Limb (tissue), 2 donors: Measurements from ENCODE around the gene CLCN6.

Source experiments
- DNase-seq, 2 donors: peaks; one replicate each; pipeline ENCODE4 v3.0.0-alpha.2; 2016; ENCODE audit errors: extremely low spot score in 2 of 2

Gene CLCN6

DNA sequence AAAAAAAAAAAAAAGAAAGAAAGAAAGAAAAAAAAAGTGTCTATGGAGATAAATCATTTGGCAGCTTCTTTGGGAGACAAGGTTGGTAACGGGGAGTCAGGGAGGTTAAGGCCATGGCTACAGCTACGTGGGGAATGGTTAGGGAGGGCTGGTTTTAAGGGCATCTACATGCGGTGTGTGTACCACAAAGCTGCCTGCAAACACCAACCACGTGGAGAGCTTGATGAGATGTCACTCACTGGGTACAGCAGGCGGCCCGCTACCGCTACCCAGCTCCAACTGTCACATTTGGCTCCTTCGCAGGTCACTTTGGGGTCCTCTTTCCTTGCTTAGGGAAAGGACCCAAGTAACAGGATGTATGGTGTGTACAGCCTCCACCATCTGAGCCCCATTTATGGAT is 48.5 kb downstream of the CLCN6 start:
- DNase-seq, result no peak

DNA sequence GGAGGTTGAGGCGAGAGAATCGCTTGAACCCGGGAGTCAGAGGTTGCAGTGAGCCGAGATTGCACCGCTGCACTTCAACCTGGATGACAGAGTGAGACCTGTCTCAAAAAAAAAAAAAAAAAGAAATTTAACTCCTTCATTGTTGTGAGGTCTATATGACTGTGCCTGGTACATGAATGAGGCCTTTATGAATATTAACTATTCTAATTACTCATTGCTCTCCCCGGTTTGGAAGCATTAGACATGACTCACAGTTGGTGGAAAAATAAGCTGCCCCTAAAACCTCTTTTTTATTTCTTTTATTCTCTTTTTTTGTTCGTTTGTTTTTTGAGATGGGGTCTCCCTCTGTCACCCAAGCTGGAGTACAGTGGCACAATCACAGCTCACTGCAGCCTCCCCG is 49.4 kb downstream of the CLCN6 start:
- DNase-seq, result no peak

DNA sequence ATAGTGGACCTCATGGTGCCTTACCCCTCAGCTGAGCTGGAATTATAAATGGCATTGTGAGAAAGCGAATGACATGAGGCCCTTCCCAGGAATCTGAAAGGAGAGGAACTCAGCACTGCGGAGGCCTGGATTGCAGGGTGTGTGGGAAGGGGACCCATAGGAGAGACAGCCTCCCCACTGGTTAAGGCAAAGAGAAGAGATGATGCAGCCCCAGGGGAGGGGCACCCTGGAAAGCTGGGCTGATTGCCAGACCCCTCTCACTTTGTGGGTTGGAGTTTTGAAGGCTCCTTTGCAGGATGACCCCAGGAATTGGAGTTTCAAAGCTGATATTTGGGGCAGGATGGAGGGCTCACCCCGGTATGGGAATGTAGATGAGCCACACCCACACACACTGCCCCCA is 50.7 kb downstream of the CLCN6 start:
- no peak for DNase-seq

DNA sequence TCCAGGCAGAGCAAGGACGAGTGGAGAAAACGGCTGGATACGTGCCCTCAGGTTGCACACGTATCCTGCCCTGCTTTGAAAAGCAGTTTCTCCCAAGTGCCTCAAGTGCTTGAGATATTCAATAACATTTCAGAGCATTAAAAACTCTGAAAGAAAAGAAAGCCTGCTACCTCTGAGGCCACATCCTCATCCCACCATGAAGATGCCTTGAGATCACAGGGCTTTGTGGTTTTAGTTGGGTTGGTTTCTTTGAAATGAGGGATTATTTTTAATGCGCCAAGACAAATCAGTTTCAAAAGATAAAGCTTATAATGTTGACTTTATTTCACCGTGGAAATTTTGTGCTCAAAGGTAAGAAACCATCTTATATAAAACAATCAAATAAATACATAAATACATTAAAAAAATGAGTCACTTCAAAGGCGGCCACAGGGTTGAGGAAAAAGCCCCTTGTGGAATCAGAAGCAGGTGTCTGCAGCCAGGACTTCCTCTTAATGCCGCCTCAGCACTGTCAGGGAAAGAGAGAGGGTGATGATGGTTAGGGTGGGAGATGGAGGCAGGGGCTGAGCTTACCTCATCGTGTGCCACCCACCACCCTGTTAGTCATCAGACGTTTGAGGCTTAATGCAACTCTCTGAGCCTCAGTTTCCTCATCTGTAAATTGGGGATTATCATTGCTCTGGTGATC is 51.3 kb downstream of the CLCN6 start:
- DNase-seq, result no peak

DNA sequence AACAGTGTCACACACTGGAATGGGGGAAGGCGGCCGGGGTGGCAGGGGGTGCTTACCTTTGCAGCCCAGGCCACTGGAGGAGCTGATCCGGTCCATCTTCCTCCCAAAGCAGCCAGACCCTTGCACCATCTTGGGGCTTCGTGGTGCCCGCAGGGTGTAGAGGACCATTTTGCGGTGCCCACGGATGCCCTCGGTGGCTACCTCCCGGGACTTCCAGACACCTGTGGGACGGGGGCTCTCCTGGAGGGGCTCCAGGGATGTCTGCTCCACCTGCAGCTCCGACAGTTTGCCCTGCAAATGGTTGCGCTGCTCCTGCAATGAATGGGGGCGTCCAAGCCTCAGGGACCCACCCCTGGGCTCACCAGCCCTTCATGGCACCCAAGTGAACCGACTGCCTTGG is 52.2 kb downstream of the CLCN6 start:
- no peak for DNase-seq

DNA sequence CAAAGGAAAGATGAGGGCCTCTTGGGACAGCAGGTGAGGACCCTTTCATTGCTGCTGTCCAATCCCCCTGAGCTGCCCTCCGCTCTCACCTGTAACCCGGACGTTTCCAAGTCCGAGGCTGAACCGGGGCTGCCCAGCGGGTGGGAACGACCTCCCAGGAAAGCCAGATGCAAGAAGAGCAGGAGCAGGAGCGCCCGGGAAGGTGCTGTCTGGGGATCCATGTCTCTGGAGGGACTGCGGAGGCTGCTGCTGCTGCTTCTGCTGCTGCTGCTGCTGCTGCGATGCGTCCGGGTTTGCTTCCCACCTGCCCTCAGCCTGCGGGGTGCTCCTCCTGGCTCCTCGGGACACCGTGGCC is 52.6 kb downstream of the CLCN6 start, which contains the start of gene NPPB:
TSS of gene NPPB (minus strand) at position 333 of the 355 bp plus-strand sequence. CDS start at position 221, 112 bp downstream.
- no peak for DNase-seq

DNA sequence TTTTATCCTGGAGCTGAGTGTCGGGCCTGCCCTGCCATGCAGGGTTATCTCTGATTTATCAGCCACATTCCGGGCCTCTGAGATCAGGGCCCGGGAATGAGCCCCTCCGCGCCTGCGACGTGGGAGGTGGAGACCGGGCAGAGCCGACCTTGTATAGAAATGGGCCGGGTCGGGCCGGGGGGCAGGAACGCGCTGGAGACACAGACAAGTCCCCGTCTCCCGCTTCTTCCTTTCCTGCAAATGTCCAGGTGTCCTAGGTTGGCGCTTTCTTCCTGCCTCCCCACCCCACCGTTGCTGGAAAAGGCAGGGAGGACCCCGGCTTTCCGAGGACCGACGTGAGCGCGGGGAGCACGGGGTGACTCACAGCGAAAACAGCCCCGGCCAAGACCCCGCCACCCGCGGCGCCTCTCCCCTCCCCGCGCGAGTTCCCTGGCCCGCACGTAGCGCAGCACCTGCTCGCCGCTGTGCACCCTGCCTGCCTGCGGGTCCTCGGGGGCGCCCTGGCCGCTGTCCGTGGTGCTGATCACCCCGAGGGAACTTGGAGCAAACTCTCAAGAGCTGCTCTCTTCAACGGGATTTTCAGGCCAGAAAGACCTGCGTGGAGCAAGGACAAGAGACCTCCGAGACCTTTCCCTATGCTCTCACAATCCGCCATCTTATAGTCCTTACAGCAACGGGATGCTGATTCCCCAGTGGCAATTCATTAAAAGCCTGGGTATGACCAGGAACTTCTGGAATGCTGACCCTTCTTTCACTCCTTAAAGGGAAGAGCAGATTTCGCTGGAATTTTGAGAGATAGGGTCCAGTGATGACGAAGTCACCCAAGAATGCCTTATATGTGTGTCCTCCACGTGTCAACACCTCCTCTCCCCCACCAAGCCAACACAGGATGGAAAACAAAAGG is 53.2 kb downstream of the CLCN6 start:
- peak in 1 of 2 donors; percentile 82 for DNase-seq

DNA sequence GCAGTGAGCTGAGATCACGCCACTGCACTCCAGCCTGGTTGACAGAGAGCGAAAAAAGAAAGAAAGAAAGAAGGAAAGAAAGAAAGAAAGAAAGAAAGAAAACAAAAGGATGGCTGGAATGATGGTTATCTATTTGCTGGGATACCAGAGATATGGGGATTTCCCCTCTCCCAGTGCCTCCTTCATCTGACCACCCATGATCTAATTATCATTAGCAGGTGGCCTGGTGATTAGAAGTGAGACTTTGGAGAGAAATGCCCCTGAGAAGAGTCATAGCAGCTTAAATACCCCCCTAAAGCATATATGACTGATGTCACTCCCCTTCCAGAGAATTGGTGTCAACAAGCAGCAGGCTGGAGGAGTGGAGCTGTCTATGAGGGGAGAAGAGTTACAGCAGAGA is 54.1 kb downstream of the CLCN6 start:
- DNase-seq, result no peak

DNA sequence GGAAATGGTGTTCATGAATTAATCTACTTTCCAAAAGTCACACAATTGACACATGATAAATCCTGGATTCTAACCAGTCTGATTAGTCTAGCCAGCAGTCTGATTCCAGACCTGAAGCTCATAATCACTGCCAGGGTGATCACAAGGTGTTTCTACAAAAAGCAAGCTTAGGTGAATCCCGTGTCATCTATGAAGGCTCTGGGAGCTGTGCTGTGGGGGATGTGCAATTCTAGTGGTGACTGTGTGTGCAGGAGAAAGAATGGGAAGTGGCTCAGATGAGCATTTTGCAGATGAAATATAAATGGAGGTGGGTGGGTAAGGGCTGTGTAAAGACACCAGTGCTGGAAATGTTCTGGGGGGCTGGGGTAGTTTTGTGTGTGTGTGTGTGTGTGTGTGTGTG is 54.6 kb downstream of the CLCN6 start:
- DNase-seq, result no peak

DNA sequence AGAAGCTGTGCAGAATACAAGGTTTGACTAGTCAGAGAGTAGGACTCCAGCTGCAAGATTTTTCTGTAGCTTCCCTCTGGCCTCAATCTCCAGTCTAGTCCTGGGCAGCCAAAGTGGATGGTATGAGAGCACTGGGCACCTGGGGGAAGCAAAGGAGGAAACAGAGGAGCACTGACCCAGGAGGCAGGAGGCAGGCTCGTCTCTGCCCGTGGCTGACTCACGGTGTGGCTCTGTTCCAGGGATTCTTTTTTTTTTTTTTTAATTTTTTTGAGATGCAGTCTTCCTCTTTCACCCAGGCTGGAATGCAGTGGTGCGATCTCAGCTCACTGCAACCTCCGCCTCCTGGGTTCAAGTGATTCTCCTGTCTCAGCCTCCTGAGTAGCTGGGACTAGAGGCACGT is 56.9 kb downstream of the CLCN6 start:
- DNase-seq, result no peak

DNA sequence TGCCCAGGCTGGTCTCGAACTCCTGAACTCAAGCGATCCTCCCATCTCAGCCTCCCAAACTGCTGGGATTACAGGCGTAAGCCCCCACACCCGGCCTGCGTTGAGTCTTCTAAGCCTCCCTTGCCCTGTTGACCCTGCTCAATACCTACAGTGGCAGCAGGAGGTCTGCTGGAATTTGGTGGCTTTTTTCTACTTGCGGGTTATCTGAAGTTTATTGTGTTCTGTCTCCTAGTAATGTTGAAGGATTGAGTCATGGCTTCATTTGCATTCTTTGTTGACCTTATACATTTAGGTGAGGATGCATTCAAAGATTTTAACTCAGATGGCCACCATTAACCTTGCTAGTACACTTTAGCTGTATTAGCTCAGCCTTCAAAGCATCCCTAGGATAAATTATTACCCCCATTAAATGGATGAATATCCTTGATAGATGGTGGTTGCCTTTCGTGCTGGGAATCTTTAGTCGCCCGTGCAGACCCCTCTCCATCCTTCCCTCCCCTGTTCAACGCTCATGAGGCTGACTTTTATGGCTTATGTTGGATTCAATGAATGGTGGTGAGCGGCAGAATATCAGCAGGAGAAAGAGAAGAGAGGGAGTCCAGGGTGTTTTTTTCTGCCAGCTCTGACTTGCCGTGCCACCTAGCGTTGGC is 62.5 kb downstream of the CLCN6 start:
- no peak for DNase-seq

DNA sequence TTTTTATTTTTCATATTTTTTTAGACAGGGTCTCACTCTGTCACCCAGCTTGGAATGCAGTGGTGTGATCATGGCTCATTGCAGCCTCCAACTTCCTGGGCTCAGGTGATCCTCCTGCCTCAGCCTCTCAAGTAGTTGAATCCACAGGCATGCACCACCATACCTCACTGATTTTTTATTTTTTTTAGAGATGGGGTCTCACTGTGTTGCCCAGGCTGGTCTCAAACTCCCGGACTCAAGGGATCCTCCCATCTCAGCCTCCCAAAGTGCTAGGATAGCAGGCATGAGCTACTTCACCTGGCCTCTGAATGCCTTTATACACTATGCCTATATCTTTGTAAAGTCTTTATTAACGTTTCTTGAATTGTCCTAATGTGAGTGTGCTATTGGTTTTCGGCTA is 63.1 kb downstream of the CLCN6 start:
- DNase-seq, result no peak

DNA sequence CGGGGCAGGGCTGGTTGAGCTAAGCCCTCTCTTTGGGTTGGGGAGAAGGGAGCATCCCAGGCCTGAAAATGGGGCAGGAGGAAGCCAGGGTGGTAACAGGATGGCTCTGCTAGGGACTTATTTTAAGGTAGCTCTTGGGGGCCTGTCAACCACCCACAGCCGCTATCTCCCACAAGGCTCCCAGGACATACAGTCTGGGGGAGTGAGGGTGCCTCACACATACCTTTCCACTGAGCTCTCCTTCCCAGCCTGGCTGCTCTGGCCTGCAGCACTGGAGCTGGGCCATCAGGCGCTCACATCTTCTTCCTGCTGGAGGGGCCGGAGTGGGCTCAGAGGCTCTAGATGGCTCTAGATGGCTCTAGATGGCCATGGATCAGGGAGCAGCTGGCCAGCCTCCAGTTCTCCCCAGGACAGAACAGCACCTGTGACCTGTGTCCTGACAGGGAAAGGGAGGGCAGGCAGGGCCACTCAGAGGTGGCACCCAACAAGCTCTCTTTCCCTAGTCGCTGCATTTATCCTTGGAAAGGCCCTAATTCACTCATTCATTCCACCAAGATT is 63.7 kb downstream of the CLCN6 start:
- DNase-seq, result no peak

DNA sequence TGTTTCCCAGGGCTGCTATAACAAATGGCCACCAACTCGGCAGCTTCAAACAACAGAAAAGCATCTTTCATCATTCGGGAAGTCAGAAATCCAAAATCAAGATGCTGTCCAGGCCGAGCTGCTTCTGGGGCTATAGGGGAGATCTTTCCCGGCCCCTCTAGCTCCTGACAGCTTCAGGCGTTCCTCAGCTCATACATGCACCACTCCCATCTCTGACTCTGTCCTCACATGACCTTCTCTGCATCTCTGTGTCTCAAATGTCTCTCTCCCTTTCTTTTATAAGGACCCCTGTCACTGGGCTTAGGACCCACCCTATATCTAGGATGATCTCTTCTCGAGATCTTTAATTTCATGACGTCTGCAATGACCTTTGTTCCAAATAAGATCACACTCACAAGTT is 66.6 kb downstream of the CLCN6 start:
- no peak for DNase-seq

DNA sequence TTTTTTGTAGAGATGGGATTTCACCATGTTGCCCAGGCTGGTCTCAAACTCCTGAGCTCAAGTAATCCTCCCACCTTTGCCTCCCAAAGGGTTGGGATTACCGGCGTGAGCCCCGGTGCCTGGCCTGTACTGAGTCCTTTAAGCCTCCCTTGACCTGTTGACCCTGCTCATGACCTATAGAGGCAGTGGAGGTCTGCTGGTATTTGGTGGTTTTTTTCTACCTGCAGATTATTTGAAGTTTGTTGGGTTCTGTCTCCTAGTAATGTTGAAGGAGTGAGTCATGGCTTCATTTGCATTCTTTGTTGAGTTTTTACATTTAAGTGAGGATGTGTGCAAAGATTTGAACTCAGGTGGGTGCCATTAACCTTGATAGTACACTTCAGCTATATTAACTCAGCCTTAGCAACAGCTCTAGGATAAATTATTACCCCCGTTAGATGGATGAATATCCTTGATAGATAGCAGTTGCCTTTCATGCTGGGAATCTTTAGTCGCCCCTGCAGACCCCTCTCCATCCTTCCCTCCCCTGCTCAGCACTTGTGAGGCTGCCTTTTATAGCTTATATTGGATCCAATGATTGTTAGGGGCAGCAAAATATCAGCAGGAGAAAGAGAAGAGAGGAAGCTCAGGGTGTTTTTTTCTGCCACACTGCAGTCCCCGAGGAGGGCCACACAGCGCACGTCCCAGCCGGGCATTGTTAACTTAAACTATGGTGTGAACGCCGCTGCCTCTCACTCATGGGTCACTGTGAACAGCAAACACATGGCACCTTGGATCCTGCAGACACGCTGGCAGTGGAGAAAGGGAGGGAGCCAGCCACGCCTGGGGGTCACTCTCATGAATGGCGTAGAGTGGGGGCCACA is 67.6 kb downstream of the CLCN6 start:
- no peak for DNase-seq

DNA sequence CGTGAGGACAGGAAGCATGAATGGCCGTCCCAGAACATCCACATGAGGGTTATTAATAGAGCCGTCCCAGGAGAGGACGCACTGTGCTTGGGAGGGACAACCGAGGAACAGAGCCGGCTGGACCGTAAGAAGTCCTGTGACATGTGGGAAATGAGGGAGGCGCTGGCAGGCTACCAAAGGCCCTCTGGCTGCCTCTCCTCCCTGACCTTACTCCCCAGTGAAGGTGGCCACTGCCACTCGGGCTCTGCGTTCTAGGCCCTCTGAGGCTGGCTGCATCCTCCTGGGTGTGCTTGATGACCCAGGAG is 68.2 kb downstream of the CLCN6 start:
- no peak for DNase-seq

DNA sequence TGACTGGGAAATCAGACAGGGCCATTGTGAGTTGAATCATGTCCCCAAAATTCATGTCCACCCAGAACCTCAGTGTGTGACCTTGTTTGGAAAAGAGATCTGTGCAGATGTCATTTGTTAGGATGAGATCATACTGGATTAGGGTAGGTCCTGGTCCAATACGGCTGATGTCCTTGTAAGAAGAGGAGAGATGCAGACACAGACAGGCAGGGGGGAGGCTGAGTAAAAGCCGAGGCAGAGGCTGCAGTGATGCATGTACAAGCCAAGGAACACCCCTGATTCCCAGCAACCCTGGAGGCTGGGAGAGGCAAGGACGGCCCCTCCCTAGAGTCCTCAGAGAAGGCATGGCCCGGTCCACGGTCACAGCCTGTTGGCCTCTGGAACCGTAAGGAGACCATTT is 68.6 kb downstream of the CLCN6 start:
- no peak for DNase-seq

DNA sequence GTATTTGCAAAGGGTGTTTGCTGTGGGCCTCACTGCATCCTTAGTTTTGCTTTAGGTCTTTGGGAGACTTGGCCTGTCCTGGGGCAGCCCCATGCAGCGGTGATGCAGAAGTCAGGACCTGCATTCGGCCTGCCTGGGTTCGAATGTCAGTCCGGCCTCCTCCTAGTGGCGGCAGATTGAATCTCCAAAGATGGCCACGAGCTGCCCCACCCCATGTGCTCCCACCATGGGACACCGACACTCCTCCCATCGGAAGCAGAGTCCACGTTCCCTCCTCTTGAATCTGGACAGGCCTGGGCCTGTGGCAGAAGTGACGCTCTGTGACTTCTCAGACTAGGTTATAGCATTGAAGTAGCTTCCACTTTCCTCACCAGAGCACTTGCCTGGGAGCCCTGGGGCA is 69.1 kb downstream of the CLCN6 start:
- no peak for DNase-seq

DNA sequence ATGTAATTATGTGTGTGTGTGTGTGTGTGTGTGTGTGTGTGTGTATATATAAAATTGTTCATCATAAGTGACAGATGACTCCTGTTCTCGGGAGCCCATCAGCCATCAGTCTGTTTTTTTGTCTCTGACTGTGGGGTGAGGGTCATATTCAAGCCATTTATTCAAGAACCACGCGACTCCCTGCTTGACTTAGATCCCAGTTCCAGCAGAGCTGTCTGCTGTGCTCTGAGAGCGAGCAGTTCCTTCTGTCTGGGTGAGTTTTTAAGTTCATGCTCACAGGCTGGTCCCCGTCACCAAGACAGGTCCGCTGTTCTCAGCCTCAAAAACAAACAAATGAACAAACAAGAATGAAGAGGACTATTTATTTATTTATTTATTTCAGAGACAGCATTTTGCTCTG is 71.1 kb downstream of the CLCN6 start:
- DNase-seq, result no peak

DNA sequence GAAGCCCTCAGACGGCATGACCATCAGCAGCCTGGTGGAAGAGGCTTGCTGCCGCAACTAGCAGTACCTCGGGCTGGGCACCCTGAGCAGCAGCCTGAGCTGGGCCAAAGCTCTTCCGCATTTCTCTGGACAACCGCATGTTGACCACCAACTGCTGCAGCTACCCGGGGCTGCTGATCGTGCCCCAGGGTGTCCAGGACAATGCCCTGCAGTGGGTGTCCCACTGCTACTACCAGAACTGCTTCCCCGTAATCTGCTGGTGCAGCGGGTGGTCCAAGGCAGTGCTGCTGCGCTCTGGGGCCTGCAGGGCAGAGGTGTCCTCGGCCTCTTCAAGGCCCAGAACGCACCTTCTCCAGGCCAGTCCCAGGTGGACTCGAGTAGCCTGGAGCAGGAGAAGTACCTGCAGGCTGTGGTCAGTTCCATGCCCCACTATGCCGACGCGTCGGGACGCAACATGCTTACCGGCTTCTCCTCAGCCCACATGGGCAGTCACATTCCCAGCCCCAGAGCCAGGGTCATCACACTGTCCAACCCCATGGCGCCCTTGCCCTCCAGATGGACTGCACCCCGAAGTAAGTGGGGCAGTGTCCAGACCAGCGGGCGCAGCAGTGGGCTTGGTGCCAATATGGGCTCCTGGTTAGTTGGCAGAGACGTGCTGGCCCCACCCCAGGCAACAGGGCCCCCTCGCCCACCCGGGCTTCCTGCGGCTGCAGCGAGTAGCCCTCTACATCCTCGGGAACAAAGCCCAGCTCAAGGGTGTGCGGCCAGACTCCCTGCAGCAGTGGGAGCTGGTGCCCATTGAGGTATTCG is 72.3 kb downstream of the CLCN6 start:
- DNase-seq, result no peak

DNA sequence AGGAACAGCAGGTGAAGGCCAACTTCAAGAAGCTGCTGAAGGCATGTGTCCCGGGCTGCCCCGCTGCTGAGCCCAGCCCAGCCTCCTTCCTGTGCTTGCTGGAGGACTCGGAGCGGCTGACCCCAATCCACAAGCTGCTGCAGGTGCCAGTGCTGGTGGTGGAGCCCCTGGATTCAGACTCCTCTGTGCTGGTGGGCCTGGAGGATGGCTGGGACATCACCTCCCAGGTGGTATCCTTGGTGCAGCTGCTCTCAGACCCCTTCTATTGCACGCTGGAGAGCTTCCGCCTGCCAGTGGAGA is 72.8 kb downstream of the CLCN6 start:
- DNase-seq, result no peak
